DOHH2 (cell line): ENCODE results near the gene MECP2.

Experiments used
- CTCF ChIP-seq: fragments of 200-600 bp; sonication (generic); IDR thresholded peaks from one replicate; pipeline ENCODE4 v1.5.1; 2014; ENCODE audit warnings: antibody characterized with exemption, mild to moderate bottlenecking, low read depth, low read length; ENCODE audit not compliant: poor library complexity, severe bottlenecking
- EZH2phosphoT487 ChIP-seq: fragments of 200-600 bp; sonication (generic); IDR thresholded peaks from 2 replicates; pipeline ENCODE4 v1.6.1; 2017; ENCODE audit warnings: borderline replicate concordance, mild to moderate bottlenecking, antibody characterized with exemption, low read length, moderate library complexity, mixed read lengths

GRCh38 chrX:154123241-154124219 lies 26.0 kb upstream of the MECP2 start:
- TF ChIP-seq CTCF (no peak), EZH2phosphoT487 (no peak)
